Activated CD8-positive, alpha-beta T cell treated with anti-CD3 and anti-CD28 coated beads, Interleukin-2, amount 10 ng/mL, durations not matched to agents 7 days and 5 days (primary cell): ENCODE results near the gene NEK11. TPM values are rescaled to one million over a fixed set of nuclear protein-coding genes. Genes with fewer than 3 reads are reported as not detected.

Source experiments
- ATAC-seq: fragments of 150-1000 bp; cut with Tn5 transposase; one replicate; pipeline ENCODE4 v1.10.0; 2021; ENCODE audit warnings: moderate library complexity
- CTCF ChIA-PET: fragments of 350-600 bp; sonication (Branson Sonifier 250); formaldehyde crosslinking; loops from one replicate; lab custom pipeline; 2021; ENCODE audit warnings: antibody characterized with exemption; lab: Charles Lee
- POLR2A ChIA-PET: fragments of 350-600 bp; sonication (Branson Sonifier 250); formaldehyde crosslinking; loops from one replicate; lab custom pipeline; 2021; ENCODE audit warnings: antibody characterized with exemption; lab: Charles Lee
- DNase-seq: peaks from one replicate; pipeline ENCODE4 v3.0.0-alpha.2; 2020
- H3K27ac Mint-ChIP-seq: one replicate; pipeline ENCODE4 v1.8.0; 2021; ENCODE audit warnings: mild to moderate bottlenecking, mixed read lengths
- H3K27me3 Mint-ChIP-seq: one replicate; pipeline ENCODE4 v1.8.0; 2021; ENCODE audit warnings: low read depth, mixed read lengths
- H3K36me3 Mint-ChIP-seq: one replicate; pipeline ENCODE4 v1.8.0; 2021; ENCODE audit warnings: low read depth, mixed read lengths
- H3K4me1 Mint-ChIP-seq: one replicate; pipeline ENCODE4 v1.8.0; 2021; ENCODE audit warnings: low read depth, mixed read lengths
- H3K4me3 Mint-ChIP-seq: one replicate; pipeline ENCODE4 v1.8.0; 2021; ENCODE audit warnings: mild to moderate bottlenecking, mixed read lengths
- H3K9me3 Mint-ChIP-seq: one replicate; pipeline ENCODE4 v1.8.0; 2022; ENCODE audit warnings: mixed read lengths; ENCODE audit not compliant: insufficient read depth
- total RNA-seq, 2 experiments: library from RNA; stranded (reverse); gene quantifications; one replicate each; pipeline ENCODE4 v1.2.3, GENCODE V29; 2021

NEK11 gene
- total RNA-seq, 2 experiments from 2014 or later, result 0.58 to 1.7 TPM

- Mint-ChIP-seq H3K4me1 (no peaks in the 10 kb centered on the region), H3K36me3 (no peaks in the 10 kb centered on the region), H3K9me3 (no peaks in the 10 kb centered on the region), H3K27ac (no peak overlapping the region), H3K27me3 (peaks cover 5% of the 10 kb centered on the region), H3K4me3 (no peak overlapping the region)
- DNase-seq (no peak), ATAC-seq (no peak)
- ChIA-PET CTCF (no interaction called here), POLR2A (no interaction called here)
Measured at GRCh38 chr3:131233900-131234668, 207.4 kb downstream of the NEK11 start.

DNA sequence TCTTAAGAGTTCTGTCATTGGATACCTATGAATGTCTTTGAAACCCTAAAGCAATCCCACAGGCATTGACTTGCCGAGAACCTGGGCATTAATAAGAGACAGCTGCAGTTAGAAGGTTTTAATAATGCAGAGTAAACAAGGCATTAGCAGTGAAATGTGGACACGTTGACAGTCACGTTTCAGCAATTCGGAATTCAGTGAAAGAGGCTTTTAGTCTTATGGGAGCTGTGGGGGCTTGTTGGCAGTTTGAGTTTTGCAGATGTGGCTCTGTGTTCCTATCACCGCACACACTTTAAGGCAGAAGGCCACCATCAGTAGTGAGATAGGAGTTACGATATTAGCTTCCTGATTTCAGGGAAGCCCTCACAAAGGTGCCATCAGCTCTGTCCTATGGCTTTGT lies 209.7 kb downstream of the NEK11 start:
- no peak overlapping the region for H3K27ac Mint-ChIP-seq
- H3K9me3 Mint-ChIP-seq, result no peaks in the 10 kb centered on the region
- H3K4me3 Mint-ChIP-seq, result no peak overlapping the region
- ChIA-PET POLR2A (no interaction called here), CTCF (interaction anchor here (1.3 kb wide), 1 partner anchor 290 kb away, joined by 3 read pairs; no protein-coding TSS in a partner anchor)
- ATAC-seq, result no peak
- H3K27me3 Mint-ChIP-seq, result peaks cover 11% of the 10 kb centered on the region
- no peak for DNase-seq
- no peaks in the 10 kb centered on the region for H3K4me1 Mint-ChIP-seq
- H3K36me3 Mint-ChIP-seq, result no peaks in the 10 kb centered on the region

GRCh38 chr3:131238496-131238895 lies 211.8 kb downstream of the NEK11 start:
- Mint-ChIP-seq H3K27me3 (peaks cover 15% of the 10 kb centered on the region), H3K4me3 (no peak overlapping the region), H3K4me1 (no peaks in the 10 kb centered on the region), H3K36me3 (no peaks in the 10 kb centered on the region), H3K9me3 (no peaks in the 10 kb centered on the region), H3K27ac (no peak overlapping the region)
- DNase-seq, result no peak
- ChIA-PET POLR2A (no interaction called here), CTCF (no interaction called here)
- ATAC-seq, result no peak

DNA sequence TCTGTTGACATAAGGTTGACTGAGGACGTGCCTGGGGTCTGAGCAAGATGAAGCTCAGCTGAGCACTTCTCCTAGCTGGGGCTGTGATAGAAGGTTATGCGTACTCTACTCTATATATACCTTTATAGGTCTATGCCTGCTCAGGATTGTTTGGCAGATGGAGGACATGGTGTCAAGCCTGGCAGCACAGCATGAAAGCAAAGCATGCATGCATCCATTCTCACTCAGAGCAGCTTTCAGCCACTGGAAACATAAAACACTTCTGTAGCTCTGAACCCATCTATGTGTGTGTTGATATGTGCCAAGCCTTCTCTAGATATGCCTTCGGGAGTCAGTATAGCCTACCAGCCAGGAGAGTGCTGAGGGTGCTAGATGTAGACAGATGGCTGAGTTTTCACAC lies 212.6 kb downstream of the NEK11 start:
- Mint-ChIP-seq H3K9me3 (no peaks in the 10 kb centered on the region), H3K27ac (no peak overlapping the region), H3K36me3 (no peaks in the 10 kb centered on the region), H3K4me3 (no peak overlapping the region), H3K27me3 (peaks cover 15% of the 10 kb centered on the region), H3K4me1 (no peaks in the 10 kb centered on the region)
- DNase-seq, result no peak
- ATAC-seq, result no peak
- CTCF ChIA-PET, result no interaction called here
- POLR2A ChIA-PET, result no interaction called here

- no peaks in the 10 kb centered on the region for H3K9me3 Mint-ChIP-seq
- DNase-seq (no peak), ATAC-seq (no peak)
- H3K36me3 Mint-ChIP-seq, result peaks cover 2% of the 10 kb centered on the region
- H3K27ac Mint-ChIP-seq, result no peak overlapping the region
- POLR2A ChIA-PET, result no interaction called here
- no peaks in the 10 kb centered on the region for H3K4me1 Mint-ChIP-seq
- H3K4me3 Mint-ChIP-seq, result no peak overlapping the region
- CTCF ChIA-PET, result no interaction called here
- peaks cover 28% of the 10 kb centered on the region for H3K27me3 Mint-ChIP-seq
Measured at GRCh38 chr3:131242201-131242600, 215.5 kb downstream of the NEK11 start.

DNA sequence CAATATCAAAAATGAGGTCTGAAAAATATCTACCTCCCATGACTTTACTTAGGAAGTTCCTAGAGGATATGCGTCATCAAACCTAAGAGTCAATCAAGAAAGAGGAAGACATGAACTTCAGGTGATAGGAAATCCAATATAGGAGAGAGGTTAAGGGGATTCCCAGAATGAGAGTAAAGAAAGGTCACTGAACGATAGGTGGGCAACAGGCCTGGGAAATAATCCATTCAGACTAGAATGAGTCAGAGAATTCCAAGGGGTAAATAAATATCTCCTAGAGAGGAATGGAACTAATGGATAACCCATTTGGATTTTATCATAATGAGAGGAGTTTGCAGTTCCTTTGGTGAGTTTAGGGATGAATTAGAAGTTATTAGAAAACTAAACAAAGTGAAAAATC lies 223.8 kb downstream of the NEK11 start:
- ATAC-seq, result no peak
- CTCF ChIA-PET, result interaction anchor here (1.1 kb wide), 1 partner anchor 132 kb away, joined by 3 read pairs; no protein-coding TSS in a partner anchor
- no peak overlapping the region for H3K27ac Mint-ChIP-seq
- H3K36me3 Mint-ChIP-seq, result peaks cover 2% of the 10 kb centered on the region
- no peak for DNase-seq
- POLR2A ChIA-PET, result no interaction called here
- H3K4me3 Mint-ChIP-seq, result no peak overlapping the region
- peaks cover 24% of the 10 kb centered on the region for H3K27me3 Mint-ChIP-seq
- H3K4me1 Mint-ChIP-seq, result no peaks in the 10 kb centered on the region
- H3K9me3 Mint-ChIP-seq, result peaks cover 8% of the 10 kb centered on the region

DNA sequence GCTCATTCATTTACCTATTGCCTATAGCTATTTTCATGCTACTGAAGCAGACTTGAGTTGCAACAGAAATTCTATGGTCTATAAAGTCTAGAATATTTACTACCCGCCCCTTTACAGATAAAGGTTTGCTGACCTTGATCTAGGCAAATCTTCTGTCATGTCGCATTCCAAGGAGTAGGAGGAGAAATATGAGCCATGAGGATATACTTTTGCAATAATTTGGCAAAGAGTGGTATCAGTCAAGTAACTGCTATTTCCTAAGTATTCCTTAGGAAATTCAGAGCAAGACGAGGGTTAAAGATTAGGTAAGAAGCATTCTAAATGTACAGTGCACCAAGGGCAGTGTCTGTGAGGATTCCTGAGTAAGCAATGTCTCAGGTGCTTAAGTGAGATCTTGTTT lies 233.8 kb downstream of the NEK11 start:
- H3K4me3 Mint-ChIP-seq, result no peak overlapping the region
- H3K27me3 Mint-ChIP-seq, result no peaks in the 10 kb centered on the region
- CTCF ChIA-PET, result interaction anchor here (1.2 kb wide), 1 partner anchor 22 kb away, joined by 3 read pairs; no protein-coding TSS in a partner anchor
- no peak overlapping the region for H3K27ac Mint-ChIP-seq
- ATAC-seq (no peak), DNase-seq (no peak)
- POLR2A ChIA-PET, result no interaction called here
- no peaks in the 10 kb centered on the region for H3K9me3 Mint-ChIP-seq
- no peaks in the 10 kb centered on the region for H3K4me1 Mint-ChIP-seq
- H3K36me3 Mint-ChIP-seq, result no peaks in the 10 kb centered on the region

GRCh38 chr3:131261104-131261503 lies 234.4 kb downstream of the NEK11 start:
- H3K27me3 Mint-ChIP-seq, result no peaks in the 10 kb centered on the region
- ChIA-PET CTCF (interaction anchor here (1.2 kb wide), 1 partner anchor 21 kb away, joined by 3 read pairs; no protein-coding TSS in a partner anchor), POLR2A (no interaction called here)
- no peaks in the 10 kb centered on the region for H3K36me3 Mint-ChIP-seq
- no peaks in the 10 kb centered on the region for H3K4me1 Mint-ChIP-seq
- H3K9me3 Mint-ChIP-seq, result no peaks in the 10 kb centered on the region
- no peak overlapping the region for H3K4me3 Mint-ChIP-seq
- H3K27ac Mint-ChIP-seq, result no peak overlapping the region
- ATAC-seq (no peak), DNase-seq (no peak)

DNA sequence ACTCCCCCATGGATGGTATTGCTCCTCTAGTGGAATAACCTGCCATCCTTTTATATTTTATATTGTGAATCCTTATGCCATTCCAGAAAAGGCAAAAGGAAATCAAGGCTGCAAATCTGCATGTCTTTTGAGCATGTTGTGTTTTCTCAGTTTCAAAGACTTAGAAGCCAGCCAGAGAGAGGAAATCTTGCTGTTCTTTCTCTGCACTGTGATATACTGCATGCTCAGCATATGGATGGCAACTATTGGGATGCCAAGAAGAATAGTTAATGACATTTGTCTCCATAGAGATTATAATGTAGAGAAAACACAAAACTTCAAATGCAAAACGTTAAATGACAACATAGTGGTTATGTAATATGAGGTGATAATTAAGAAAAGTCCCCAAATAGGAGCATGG lies 248.9 kb downstream of the NEK11 start:
- Mint-ChIP-seq H3K36me3 (no peaks in the 10 kb centered on the region), H3K9me3 (no peaks in the 10 kb centered on the region), H3K27ac (no peak overlapping the region), H3K4me1 (no peaks in the 10 kb centered on the region), H3K27me3 (no peaks in the 10 kb centered on the region), H3K4me3 (no peak overlapping the region)
- DNase-seq, result no peak
- CTCF ChIA-PET, result no interaction called here
- ATAC-seq, result no peak
- POLR2A ChIA-PET, result no interaction called here

DNA sequence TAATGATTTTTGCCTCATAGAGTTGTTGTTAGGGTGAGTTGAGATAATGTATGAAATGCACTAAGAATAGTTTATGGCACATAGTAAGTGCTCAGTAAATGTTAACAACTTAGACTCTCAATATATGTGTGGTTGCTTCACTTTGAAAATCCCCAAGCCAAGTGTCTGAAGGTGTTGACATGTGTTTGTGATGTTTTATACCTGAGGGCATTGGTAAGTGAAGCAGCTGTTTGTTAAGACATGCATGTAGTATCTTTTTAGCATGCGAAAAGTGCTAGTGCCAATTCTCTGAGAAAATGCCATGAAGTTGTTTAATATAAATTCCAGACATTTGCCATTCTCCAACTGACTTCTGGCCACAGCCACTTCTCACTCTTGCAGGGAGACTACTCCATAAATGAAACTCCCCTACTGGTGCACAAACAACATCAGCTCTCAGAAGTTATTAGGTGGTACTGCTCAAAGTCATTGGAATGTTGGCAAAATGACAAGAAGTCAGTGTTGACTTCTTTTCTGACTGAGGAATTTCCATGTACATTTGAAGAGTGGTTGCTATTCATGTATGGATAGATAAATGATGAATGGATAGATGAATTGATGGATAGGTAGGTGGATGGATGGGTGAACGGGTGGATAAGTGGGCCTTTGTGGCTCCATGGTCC lies 251.3 kb downstream of the NEK11 start:
- no peaks in the 10 kb centered on the region for H3K27me3 Mint-ChIP-seq
- H3K9me3 Mint-ChIP-seq, result no peaks in the 10 kb centered on the region
- ATAC-seq (no peak), DNase-seq (no peak)
- no peak overlapping the region for H3K27ac Mint-ChIP-seq
- ChIA-PET CTCF (no interaction called here), POLR2A (no interaction called here)
- H3K4me1 Mint-ChIP-seq, result no peaks in the 10 kb centered on the region
- H3K36me3 Mint-ChIP-seq, result no peaks in the 10 kb centered on the region
- H3K4me3 Mint-ChIP-seq, result no peak overlapping the region

GRCh38 chr3:131279577-131279976 lies 252.9 kb downstream of the NEK11 start:
- ChIA-PET POLR2A (no interaction called here), CTCF (no interaction called here)
- H3K9me3 Mint-ChIP-seq, result no peaks in the 10 kb centered on the region
- H3K27me3 Mint-ChIP-seq, result no peaks in the 10 kb centered on the region
- DNase-seq, result no peak
- H3K4me1 Mint-ChIP-seq, result no peaks in the 10 kb centered on the region
- no peaks in the 10 kb centered on the region for H3K36me3 Mint-ChIP-seq
- no peak overlapping the region for H3K4me3 Mint-ChIP-seq
- H3K27ac Mint-ChIP-seq, result no peak overlapping the region
- no peak for ATAC-seq

- ChIA-PET POLR2A (interaction anchor here (0.6 kb wide), 1 partner anchor 68 kb away, joined by 3 read pairs; no protein-coding TSS in a partner anchor), CTCF (interaction anchor here (1.5 kb wide), 1 partner anchor 22 kb away, joined by 3 read pairs; no protein-coding TSS in a partner anchor)
- H3K27ac Mint-ChIP-seq, result no peak overlapping the region
- H3K4me3 Mint-ChIP-seq, result no peak overlapping the region
- H3K27me3 Mint-ChIP-seq, result no peaks in the 10 kb centered on the region
- H3K36me3 Mint-ChIP-seq, result no peaks in the 10 kb centered on the region
- H3K4me1 Mint-ChIP-seq, result no peaks in the 10 kb centered on the region
- DNase-seq (no peak), ATAC-seq (no peak)
- no peaks in the 10 kb centered on the region for H3K9me3 Mint-ChIP-seq
Measured at GRCh38 chr3:131282379-131282778, 255.7 kb downstream of the NEK11 start.
